Keratinocyte (primary cell): Measurements from ENCODE around the gene DTX3. TPM values are rescaled to one million over a fixed set of nuclear protein-coding genes. Genes with fewer than 3 reads are reported as not detected.

Experiments used
- DNase-seq: peaks from one replicate; pipeline ENCODE4 v3.0.0-alpha.2; 2011; ENCODE audit warnings: low read depth, missing footprints, low spot score
- FAIRE-seq: peaks from 2 replicates; lab custom pipeline; 2011; peaks lifted over from hg19 to GRCh38; lab: Jason Lieb, UNC
- H2AFZ ChIP-seq: 2 replicates; pipeline ENCODE4 v1.6.0; 2012; ENCODE audit warnings: low read length, control low read depth, inconsistent platforms; ENCODE audit not compliant: control insufficient read depth
- H3K27ac ChIP-seq: 2 replicates; pipeline ENCODE4 v1.5.1; 2011; ENCODE audit warnings: low read length; ENCODE audit not compliant: control insufficient read depth, insufficient read depth
- H3K27me3 ChIP-seq: 3 replicates; pipeline ENCODE4 v1.6.0; 2011; ENCODE audit warnings: low read length; ENCODE audit not compliant: control insufficient read depth, insufficient read depth; ENCODE audit errors: extremely low read depth
- H3K36me3 ChIP-seq, 2 experiments: 2 replicates in 1 of 2; 3 replicates in 1 of 2; pipeline ENCODE4 v1.5.1; 2011; ENCODE audit warnings: low read length in 2 of 2, mild to moderate bottlenecking in 1 of 2; ENCODE audit not compliant: control insufficient read depth in 2 of 2, insufficient read depth in 2 of 2; ENCODE audit errors: extremely low read depth in 1 of 2
- H3K4me1 ChIP-seq: 3 replicates; pipeline ENCODE4 v1.5.1; 2011; ENCODE audit warnings: low read length; ENCODE audit not compliant: control insufficient read depth, insufficient read depth; ENCODE audit errors: extremely low read depth
- H3K4me2 ChIP-seq: 3 replicates; pipeline ENCODE4 v1.6.0; 2011; ENCODE audit warnings: low read depth, low read length; ENCODE audit not compliant: control insufficient read depth, insufficient read depth; ENCODE audit errors: extremely low read depth
- H3K4me3 ChIP-seq, 3 experiments: fragments of 200-600 bp in 1 of 3; sonication (generic) in 1 of 3; 2 replicates in 2 of 3; 3 replicates in 1 of 3; pipeline ENCODE4 v1.5.1; 2011 to 2016; ENCODE audit warnings: low read length in 3 of 3, mild to moderate bottlenecking in 3 of 3, control low read depth in 2 of 3, inconsistent platforms in 1 of 3, low read depth in 1 of 3, mixed read lengths in 1 of 3, mixed run types in 1 of 3, moderate library complexity in 1 of 3; ENCODE audit not compliant: control insufficient read depth in 2 of 3, insufficient read depth in 2 of 3; ENCODE audit errors: extremely low read depth in 1 of 3
- H3K79me2 ChIP-seq: 2 replicates; pipeline ENCODE4 v1.6.0; 2012; ENCODE audit warnings: low read length; ENCODE audit not compliant: control insufficient read depth, insufficient read depth
- H3K9ac ChIP-seq: 3 replicates; pipeline ENCODE4 v1.6.0; 2011; ENCODE audit warnings: low read length; ENCODE audit not compliant: control insufficient read depth, insufficient read depth; ENCODE audit errors: extremely low read depth
- H3K9me1 ChIP-seq: 3 replicates; pipeline ENCODE4 v1.6.0; 2011; ENCODE audit warnings: low read length; ENCODE audit not compliant: control insufficient read depth, insufficient read depth; ENCODE audit errors: extremely low read depth
- H3K9me3 ChIP-seq: 2 replicates; pipeline ENCODE4 v1.5.1; 2012; ENCODE audit warnings: low read depth, low read length; ENCODE audit not compliant: control insufficient read depth
- H4K20me1 ChIP-seq: 3 replicates; pipeline ENCODE4 v1.6.0; 2011; ENCODE audit warnings: low read length; ENCODE audit not compliant: control insufficient read depth, insufficient read depth; ENCODE audit errors: extremely low read depth
- CTCF ChIP-seq, 3 experiments: IDR thresholded peaks in 1 of 3; conservative IDR thresholded peaks in 1 of 3; optimal IDR thresholded peaks in 1 of 3; 2 replicates in 2 of 3; 3 replicates in 1 of 3; pipeline versions ENCODE3 to v1.5.1; 2011; ENCODE audit warnings: low read length in 3 of 3, mild to moderate bottlenecking in 3 of 3, moderate library complexity in 2 of 3, control low read depth in 1 of 3, inconsistent platforms in 1 of 3; ENCODE audit not compliant: insufficient read depth in 2 of 3; ENCODE audit errors: extremely low read depth in 1 of 3
- EZH2 ChIP-seq: IDR thresholded peaks from one replicate; pipeline ENCODE4 v1.6.1; 2012; ENCODE audit warnings: inconsistent platforms, mild to moderate bottlenecking, low read length, moderate library complexity
- dilution Hi-C: fragments of 300-500 bp; cut with MboI; formaldehyde crosslinking; loops from one replicate; pipeline ENCODE4 v1.7.0; 2020; ENCODE audit warnings: low sequenced_read_pairs; ENCODE audit not compliant: extremely low pct_ligation_motif_present
- polyA plus RNA-seq, 5 experiments: library from polyadenylated mRNA; depleted of rRNA in 3 of 5; stranded (reverse) in 3 of 5; stranded (forward) in 1 of 5; unstranded in 1 of 5; fragments of >200 nt; gene quantifications; 1 replicate in 1 of 5; 2 replicates in 3 of 5; 3 replicates in 1 of 5; pipeline versions ENCODE4 v1.2.1 to v1.2.3, GENCODE V29; 2011 to 2012; ENCODE audit warnings: missing spikeins in 2 of 5, low read depth in 1 of 5, low replicate concordance in 1 of 5

DTX3 gene
- polyA plus RNA-seq, 1 donor (not counting 4 experiments of a cell fraction or from before 2014, with no cell fraction given), result 2.6 TPM

- Histone ChIP-seq H3K9me3 (no peaks in the 10 kb centered on the region), H3K27me3 (no peaks in the 10 kb centered on the region), H2AFZ (no peak overlapping the region), H4K20me1 (no peaks in the 10 kb centered on the region), H3K4me1 (no peaks in the 10 kb centered on the region), H3K4me3 (no peak overlapping the region), H3K27ac (no peak overlapping the region), H3K36me3 (no peaks in the 10 kb centered on the region), H3K79me2 (no peaks in the 10 kb centered on the region), H3K4me2 (no peak overlapping the region), H3K9me1 (no peaks in the 10 kb centered on the region), H3K9ac (no peak overlapping the region)
- TF ChIP-seq CTCF (optimal IDR thresholded peaks at IDR 0.05 in 1 of 3, IDR thresholded peaks at IDR 0.05 in 1 of 3, conservative IDR thresholded peaks at IDR 0.05 in 1 of 3; ENCODE audit: extremely low read depth in 1 of 3, insufficient read depth in 2 of 3, low read length in 3 of 3) (no peak), EZH2 (no peak)
- DNase-seq (no peak), FAIRE-seq (no peak)
- dilution Hi-C loops, result loop anchor here (10.0 kb wide), 1 partner anchor 63 kb away; the partner anchor contains the start of gene B4GALNT1
These were observed 32.5 kb upstream of the DTX3 start for GRCh38 chr12:57571926-57572762.

- no peak overlapping the region for H3K4me2 ChIP-seq
- no peak overlapping the region for H3K9ac ChIP-seq
- no peak overlapping the region for H3K4me3 ChIP-seq
- no peaks in the 10 kb centered on the region for H3K9me1 ChIP-seq
- H3K4me1 ChIP-seq, result no peaks in the 10 kb centered on the region
- H4K20me1 ChIP-seq, result no peaks in the 10 kb centered on the region
- H3K27me3 ChIP-seq, result no peaks in the 10 kb centered on the region
- DNase-seq (no peak), FAIRE-seq (no peak)
- no peaks in the 10 kb centered on the region for H3K79me2 ChIP-seq
- H3K27ac ChIP-seq, result no peak overlapping the region
- no peaks in the 10 kb centered on the region for H3K9me3 ChIP-seq
- no peak overlapping the region for H2AFZ ChIP-seq
- dilution Hi-C loops, result loop anchor here (10.0 to 25.0 kb wide), 2 partner anchors 60 to 163 kb away; partner anchors contain the start of genes AGAP2, B4GALNT1 and TSPAN31
- no peaks in the 10 kb centered on the region for H3K36me3 ChIP-seq
- TF ChIP-seq CTCF (optimal IDR thresholded peaks at IDR 0.05 in 1 of 3, IDR thresholded peaks at IDR 0.05 in 1 of 3, conservative IDR thresholded peaks at IDR 0.05 in 1 of 3; ENCODE audit: extremely low read depth in 1 of 3, insufficient read depth in 2 of 3, low read length in 3 of 3) (no peak), EZH2 (no peak)
These were observed 29.8 kb upstream of the DTX3 start for GRCh38 chr12:57574795-57575194.
